Transverse colon (tissue), 4 donors: Measurements from ENCODE around the gene CXCL17. TPM values are rescaled to one million over a fixed set of nuclear protein-coding genes. Genes with fewer than 3 reads are reported as not detected.
A peak's percentile ranks its signal among the peaks of the same experiment; 100 is the strongest.

Source experiments
- DNase-seq: peaks from one replicate; pipeline ENCODE4 v3.0.0-alpha.2; 2019
- H3K27ac ChIP-seq, 4 donors: fragments of 200-600 bp; sonication (generic); 2 replicates each; pipeline ENCODE4 v1.5.1; 2016 to 2018; ENCODE audit warnings: inconsistent platforms in 4 of 4
- H3K27me3 ChIP-seq: fragments of 200-600 bp; sonication (generic); 2 replicates; pipeline ENCODE4 v1.5.1; 2017; ENCODE audit warnings: inconsistent platforms
- H3K36me3 ChIP-seq, 4 donors: fragments of 200-600 bp; sonication (generic); 2 replicates each; pipeline ENCODE4 v1.5.1; 2017 to 2019; ENCODE audit warnings: inconsistent platforms in 4 of 4
- H3K4me1 ChIP-seq, 4 donors: fragments of 200-600 bp; sonication (generic); 2 replicates each; pipeline ENCODE4 v1.5.1; 2017 to 2020; ENCODE audit warnings: inconsistent platforms in 4 of 4
- H3K4me3 ChIP-seq, 4 donors: fragments of 200-600 bp; sonication (generic); 1 replicate in 1 of 4; 2 replicates in 3 of 4; pipeline versions ENCODE4 v1.5.1 to v1.6.1; 2017 to 2019; ENCODE audit warnings: inconsistent platforms in 4 of 4
- H3K9me3 ChIP-seq, 2 donors: fragments of 200-600 bp; sonication (generic); 2 replicates each; pipeline ENCODE4 v1.5.1; 2017 to 2019; ENCODE audit warnings: inconsistent platforms in 2 of 2
- CTCF ChIP-seq, 5 experiments: fragments of 200-600 bp in 3 of 5; fragments of 450-650 bp in 2 of 5; sonication (generic) in 3 of 5; IDR thresholded peaks; 1 replicate in 2 of 5; 2 replicates in 3 of 5; pipeline ENCODE4 v1.5.1; 2016 to 2017; ENCODE audit warnings: antibody characterized with exemption in 5 of 5, inconsistent platforms in 3 of 5, mild to moderate bottlenecking in 2 of 5, moderate library complexity in 1 of 5
- EP300 ChIP-seq: sonication (generic); formaldehyde crosslinking; IDR thresholded peaks from one replicate; pipeline ENCODE4 v1.6.1; 2017; ENCODE audit warnings: antibody characterized with exemption, low read depth
- POLR2A ChIP-seq: fragments of 450-650 bp; IDR thresholded peaks from one replicate; pipeline ENCODE4 v1.6.1; 2016; ENCODE audit warnings: antibody characterized with exemption, mild to moderate bottlenecking, moderate library complexity
- POLR2AphosphoS5 ChIP-seq, 3 donors: sonication (generic); formaldehyde crosslinking; IDR thresholded peaks; one replicate each; pipeline ENCODE4 v1.6.1; 2016; ENCODE audit warnings: antibody characterized with exemption in 3 of 3
- WGBS, 2 donors: methylation state at CpG; one replicate each; pipeline ENCODE4 v1.1.5; 2018; ENCODE audit warnings: low coverage in 1 of 2; 5-methylcytosine and 5-hydroxymethylcytosine counted together
- in situ Hi-C, 4 donors: fragments of 200-750 bp; cut with MboI; loops; one replicate each; pipeline versions ENCODE4 v1.15.0 to v1.15.1; 2017; ENCODE audit warnings: low sequenced_read_pairs in 3 of 4, low pct_ligation_motif_present in 1 of 4, low pct_unique_long_range_greater_than_20kb in 1 of 4
- intact Hi-C: fragments of 100-400 bp; cut with DNase I; formaldehyde crosslinking; loops from one replicate; pipeline ENCODE4 v1.15.1; 2023; ENCODE audit warnings: low total_unique reads
- total RNA-seq, 4 donors: library from RNA; depleted of rRNA; stranded (reverse); fragments of >200 nt; gene quantifications; one replicate each; pipeline ENCODE4 v1.1.0, GENCODE V29; 2016

The CXCL17 gene
- total RNA-seq, 4 donors from 2014 or later, result not detected

GRCh38 chr19:42401365-42402303 is 41.1 kb downstream of the CXCL17 start:
- Histone ChIP-seq H3K27ac (peak overlapping the region; percentile 21 to 43 (median 42)), H3K9me3 (no peaks in the 10 kb centered on the region), H3K36me3 (no peaks in the 10 kb centered on the region), H3K27me3 (no peaks in the 10 kb centered on the region), H3K4me3 (peak overlapping the region; percentile 38 to 61 (median 50)), H3K4me1 (peaks cover 13 to 26% (median 23%) of the 10 kb centered on the region in 4 donors)
- 3% methylated on average over 9 to 55 of the region's 80 CpGs for WGBS, 2 donors
- DNase-seq, result peak; percentile 83
- intact Hi-C loops, result no loop called here
- in situ Hi-C loops, result no loop called here
- TF ChIP-seq CTCF (IDR thresholded peaks at IDR 0.05), result peak; percentile 71 to 89 (median 83)
- no peak for TF ChIP-seq POLR2A
- TF ChIP-seq EP300, result no peak
- peak in 2 of 3 donors; percentile 16 to 32 for TF ChIP-seq POLR2AphosphoS5 (IDR thresholded peaks at IDR 0.05)

- Histone ChIP-seq H3K9me3 (no peaks in the 10 kb centered on the region), H3K4me1 (peaks cover 13 to 34% (median 28%) of the 10 kb centered on the region in 4 donors), H3K36me3 (no peaks in the 10 kb centered on the region), H3K27ac (no peak overlapping the region), H3K4me3 (no peak overlapping the region), H3K27me3 (no peaks in the 10 kb centered on the region)
- DNase-seq, result no peak
- WGBS, 2 donors, result 91% methylated on average over 1 of the region's 1 CpG; no CpG with 5 or more reads in 1 of the 2 donors
- intact Hi-C loops (no loop called here), in situ Hi-C loops (no loop called here)
- no peak for TF ChIP-seq EP300
These were observed 42.3 kb downstream of the CXCL17 start for GRCh38 chr19:42400404-42400803.

- no peaks in the 10 kb centered on the region for H3K27me3 ChIP-seq
- 25 to 36% methylated on average over 9 to 25 of the region's 25 CpGs for WGBS, 2 donors
- no peak for DNase-seq
- intact Hi-C loops (no loop called here), in situ Hi-C loops (no loop called here)
- H3K4me1 ChIP-seq, result peaks cover 13 to 34% (median 28%) of the 10 kb centered on the region in 4 donors
- no peak for TF ChIP-seq POLR2AphosphoS5 (IDR thresholded peaks at IDR 0.05)
- TF ChIP-seq CTCF (IDR thresholded peaks at IDR 0.05), result no peak
- no peak for TF ChIP-seq EP300
- no peak for TF ChIP-seq POLR2A
- H3K4me3 ChIP-seq, result peak overlapping the region; percentile 37 to 66 (median 47)
- no peaks in the 10 kb centered on the region for H3K36me3 ChIP-seq
- H3K9me3 ChIP-seq, result no peaks in the 10 kb centered on the region
- peak overlapping the region; percentile 81 to 91 (median 88) for H3K27ac ChIP-seq
These were observed 45.2 kb downstream of the CXCL17 start for GRCh38 chr19:42397263-42398166.

- H3K9me3 ChIP-seq, result no peaks in the 10 kb centered on the region
- peak; percentile 99 for DNase-seq
- in situ Hi-C loops, result no loop called here
- peaks cover 10 to 25% (median 22%) of the 10 kb centered on the region in 4 donors for H3K4me1 ChIP-seq
- no peaks in the 10 kb centered on the region for H3K36me3 ChIP-seq
- 4 to 7% methylated on average over 2 to 37 of the region's 42 CpGs for WGBS, 2 donors
- H3K27ac ChIP-seq, result peak overlapping the region; percentile 81 to 91 (median 88)
- TF ChIP-seq CTCF (IDR thresholded peaks at IDR 0.05) (no peak), EP300 (no peak), POLR2A (peak; percentile 74), POLR2AphosphoS5 (IDR thresholded peaks at IDR 0.05) (peak; percentile 59 to 86 (median 74))
- peak overlapping the region; percentile 37 to 66 (median 47) for H3K4me3 ChIP-seq
- peaks cover 5% of the 10 kb centered on the region for H3K27me3 ChIP-seq
- intact Hi-C loops, result no loop called here
These were observed 46.1 kb downstream of the CXCL17 start for GRCh38 chr19:42396381-42397262.
